ENCODE results near the gene VSTM4.

DNA sequence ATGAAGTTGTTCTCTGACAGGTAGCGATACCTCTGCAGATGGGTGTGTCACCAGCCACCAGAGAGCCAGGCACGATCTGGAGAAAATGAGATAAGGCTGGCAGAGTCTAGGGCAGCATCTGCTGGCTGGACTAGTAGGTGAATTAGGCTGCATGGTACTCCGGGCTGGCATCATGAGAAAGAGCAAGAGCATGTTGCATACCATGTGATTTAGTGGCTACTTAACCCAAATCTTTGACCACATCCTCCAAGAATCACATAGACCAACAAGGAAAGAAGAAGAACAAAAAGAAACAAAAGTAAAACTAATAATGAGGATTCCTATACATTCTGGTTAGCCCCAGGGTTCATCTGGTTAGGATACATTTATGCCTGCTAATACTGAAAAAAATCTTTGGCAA, 41.9 kb upstream of the VSTM4 start:
- TF ChIP-seq, protein P1, sequence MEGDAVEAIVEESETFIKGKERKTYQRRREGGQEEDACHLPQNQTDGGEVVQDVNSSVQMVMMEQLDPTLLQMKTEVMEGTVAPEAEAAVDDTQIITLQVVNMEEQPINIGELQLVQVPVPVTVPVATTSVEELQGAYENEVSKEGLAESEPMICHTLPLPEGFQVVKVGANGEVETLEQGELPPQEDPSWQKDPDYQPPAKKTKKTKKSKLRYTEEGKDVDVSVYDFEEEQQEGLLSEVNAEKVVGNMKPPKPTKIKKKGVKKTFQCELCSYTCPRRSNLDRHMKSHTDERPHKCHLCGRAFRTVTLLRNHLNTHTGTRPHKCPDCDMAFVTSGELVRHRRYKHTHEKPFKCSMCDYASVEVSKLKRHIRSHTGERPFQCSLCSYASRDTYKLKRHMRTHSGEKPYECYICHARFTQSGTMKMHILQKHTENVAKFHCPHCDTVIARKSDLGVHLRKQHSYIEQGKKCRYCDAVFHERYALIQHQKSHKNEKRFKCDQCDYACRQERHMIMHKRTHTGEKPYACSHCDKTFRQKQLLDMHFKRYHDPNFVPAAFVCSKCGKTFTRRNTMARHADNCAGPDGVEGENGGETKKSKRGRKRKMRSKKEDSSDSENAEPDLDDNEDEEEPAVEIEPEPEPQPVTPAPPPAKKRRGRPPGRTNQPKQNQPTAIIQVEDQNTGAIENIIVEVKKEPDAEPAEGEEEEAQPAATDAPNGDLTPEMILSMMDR (IDR thresholded peaks at IDR 0.05), result no peak
- TF ChIP-seq, protein P2, sequence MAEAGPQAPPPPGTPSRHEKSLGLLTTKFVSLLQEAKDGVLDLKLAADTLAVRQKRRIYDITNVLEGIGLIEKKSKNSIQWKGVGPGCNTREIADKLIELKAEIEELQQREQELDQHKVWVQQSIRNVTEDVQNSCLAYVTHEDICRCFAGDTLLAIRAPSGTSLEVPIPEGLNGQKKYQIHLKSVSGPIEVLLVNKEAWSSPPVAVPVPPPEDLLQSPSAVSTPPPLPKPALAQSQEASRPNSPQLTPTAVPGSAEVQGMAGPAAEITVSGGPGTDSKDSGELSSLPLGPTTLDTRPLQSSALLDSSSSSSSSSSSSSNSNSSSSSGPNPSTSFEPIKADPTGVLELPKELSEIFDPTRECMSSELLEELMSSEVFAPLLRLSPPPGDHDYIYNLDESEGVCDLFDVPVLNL (CRISPR knock-in tag; IDR thresholded peaks at IDR 0.05; ENCODE audit: borderline replicate concordance, low read depth), result no peak
- TF ChIP-seq, protein P3, sequence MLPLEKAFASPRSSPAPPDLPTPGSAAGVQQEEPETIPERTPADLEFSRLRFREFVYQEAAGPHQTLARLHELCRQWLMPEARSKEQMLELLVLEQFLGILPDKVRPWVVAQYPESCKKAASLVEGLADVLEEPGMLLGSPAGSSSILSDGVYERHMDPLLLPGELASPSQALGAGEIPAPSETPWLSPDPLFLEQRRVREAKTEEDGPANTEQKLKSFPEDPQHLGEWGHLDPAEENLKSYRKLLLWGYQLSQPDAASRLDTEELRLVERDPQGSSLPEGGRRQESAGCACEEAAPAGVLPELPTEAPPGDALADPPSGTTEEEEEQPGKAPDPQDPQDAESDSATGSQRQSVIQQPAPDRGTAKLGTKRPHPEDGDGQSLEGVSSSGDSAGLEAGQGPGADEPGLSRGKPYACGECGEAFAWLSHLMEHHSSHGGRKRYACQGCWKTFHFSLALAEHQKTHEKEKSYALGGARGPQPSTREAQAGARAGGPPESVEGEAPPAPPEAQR (CRISPR knock-in tag; IDR thresholded peaks at IDR 0.05), result no peak
- TF ChIP-seq CREB1 (CRISPR knock-in tag; IDR thresholded peaks at IDR 0.05), result no peak
- TF ChIP-seq CREM (CRISPR knock-in tag; IDR thresholded peaks at IDR 0.05), result no peak
- TF ChIP-seq, protein P4, sequence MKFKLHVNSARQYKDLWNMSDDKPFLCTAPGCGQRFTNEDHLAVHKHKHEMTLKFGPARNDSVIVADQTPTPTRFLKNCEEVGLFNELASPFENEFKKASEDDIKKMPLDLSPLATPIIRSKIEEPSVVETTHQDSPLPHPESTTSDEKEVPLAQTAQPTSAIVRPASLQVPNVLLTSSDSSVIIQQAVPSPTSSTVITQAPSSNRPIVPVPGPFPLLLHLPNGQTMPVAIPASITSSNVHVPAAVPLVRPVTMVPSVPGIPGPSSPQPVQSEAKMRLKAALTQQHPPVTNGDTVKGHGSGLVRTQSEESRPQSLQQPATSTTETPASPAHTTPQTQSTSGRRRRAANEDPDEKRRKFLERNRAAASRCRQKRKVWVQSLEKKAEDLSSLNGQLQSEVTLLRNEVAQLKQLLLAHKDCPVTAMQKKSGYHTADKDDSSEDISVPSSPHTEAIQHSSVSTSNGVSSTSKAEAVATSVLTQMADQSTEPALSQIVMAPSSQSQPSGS (CRISPR knock-in tag; IDR thresholded peaks at IDR 0.05; ENCODE audit: borderline replicate concordance, low read depth), result no peak
- TF ChIP-seq ZBTB21 (CRISPR knock-in tag; IDR thresholded peaks at IDR 0.05; ENCODE audit: borderline replicate concordance), result no peak
- TF ChIP-seq, protein P5, sequence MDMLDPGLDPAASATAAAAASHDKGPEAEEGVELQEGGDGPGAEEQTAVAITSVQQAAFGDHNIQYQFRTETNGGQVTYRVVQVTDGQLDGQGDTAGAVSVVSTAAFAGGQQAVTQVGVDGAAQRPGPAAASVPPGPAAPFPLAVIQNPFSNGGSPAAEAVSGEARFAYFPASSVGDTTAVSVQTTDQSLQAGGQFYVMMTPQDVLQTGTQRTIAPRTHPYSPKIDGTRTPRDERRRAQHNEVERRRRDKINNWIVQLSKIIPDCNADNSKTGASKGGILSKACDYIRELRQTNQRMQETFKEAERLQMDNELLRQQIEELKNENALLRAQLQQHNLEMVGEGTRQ (CRISPR knock-in tag; IDR thresholded peaks at IDR 0.05), result no peak
- TF ChIP-seq, protein P6, sequence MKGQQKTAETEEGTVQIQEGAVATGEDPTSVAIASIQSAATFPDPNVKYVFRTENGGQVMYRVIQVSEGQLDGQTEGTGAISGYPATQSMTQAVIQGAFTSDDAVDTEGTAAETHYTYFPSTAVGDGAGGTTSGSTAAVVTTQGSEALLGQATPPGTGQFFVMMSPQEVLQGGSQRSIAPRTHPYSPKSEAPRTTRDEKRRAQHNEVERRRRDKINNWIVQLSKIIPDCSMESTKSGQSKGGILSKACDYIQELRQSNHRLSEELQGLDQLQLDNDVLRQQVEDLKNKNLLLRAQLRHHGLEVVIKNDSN (CRISPR knock-in tag; IDR thresholded peaks at IDR 0.05), result no peak
- TF ChIP-seq CBFB (CRISPR knock-in tag; IDR thresholded peaks at IDR 0.05; ENCODE audit: low read depth), result no peak

Data from WTC11 (cell line).